ENCODE results near the gene FCER1G.

DNA sequence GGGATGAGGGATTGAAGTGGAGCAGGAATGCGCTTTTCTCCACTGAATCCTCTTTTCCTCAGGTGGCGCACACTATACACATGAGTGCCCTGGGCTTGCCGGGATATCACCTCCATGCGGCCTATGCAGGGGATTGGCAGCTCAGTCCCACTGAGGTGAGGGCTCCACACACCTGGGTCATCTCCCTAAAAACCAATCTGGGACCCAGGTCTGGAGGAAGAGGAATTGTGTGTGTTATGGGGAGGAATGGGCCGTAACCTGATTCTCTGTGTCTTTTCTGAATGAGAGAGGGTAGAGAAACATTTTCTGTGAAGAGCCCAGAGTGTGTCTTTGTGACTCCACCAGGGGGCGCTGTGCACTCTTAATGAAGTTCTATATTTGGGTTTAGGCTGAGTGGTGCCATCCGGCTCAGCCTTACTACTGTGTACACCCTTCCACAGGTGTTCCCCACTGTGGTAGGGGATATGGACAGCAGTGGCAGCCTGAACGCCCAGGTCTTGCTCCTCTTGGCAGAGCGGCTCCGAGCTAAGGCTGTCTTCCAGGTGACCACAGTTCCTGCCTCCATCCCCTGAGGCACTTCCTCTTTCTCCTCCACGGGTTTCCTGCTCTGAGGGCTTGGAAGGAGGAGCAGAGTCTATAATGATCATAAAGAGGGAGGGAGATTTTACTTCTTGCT, 12.2 kb downstream of the FCER1G start:
- TF ChIP-seq, protein P1, sequence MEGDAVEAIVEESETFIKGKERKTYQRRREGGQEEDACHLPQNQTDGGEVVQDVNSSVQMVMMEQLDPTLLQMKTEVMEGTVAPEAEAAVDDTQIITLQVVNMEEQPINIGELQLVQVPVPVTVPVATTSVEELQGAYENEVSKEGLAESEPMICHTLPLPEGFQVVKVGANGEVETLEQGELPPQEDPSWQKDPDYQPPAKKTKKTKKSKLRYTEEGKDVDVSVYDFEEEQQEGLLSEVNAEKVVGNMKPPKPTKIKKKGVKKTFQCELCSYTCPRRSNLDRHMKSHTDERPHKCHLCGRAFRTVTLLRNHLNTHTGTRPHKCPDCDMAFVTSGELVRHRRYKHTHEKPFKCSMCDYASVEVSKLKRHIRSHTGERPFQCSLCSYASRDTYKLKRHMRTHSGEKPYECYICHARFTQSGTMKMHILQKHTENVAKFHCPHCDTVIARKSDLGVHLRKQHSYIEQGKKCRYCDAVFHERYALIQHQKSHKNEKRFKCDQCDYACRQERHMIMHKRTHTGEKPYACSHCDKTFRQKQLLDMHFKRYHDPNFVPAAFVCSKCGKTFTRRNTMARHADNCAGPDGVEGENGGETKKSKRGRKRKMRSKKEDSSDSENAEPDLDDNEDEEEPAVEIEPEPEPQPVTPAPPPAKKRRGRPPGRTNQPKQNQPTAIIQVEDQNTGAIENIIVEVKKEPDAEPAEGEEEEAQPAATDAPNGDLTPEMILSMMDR (IDR thresholded peaks at IDR 0.05; ENCODE audit: poor library complexity, severe bottlenecking): peak; percentile 88
- TF ChIP-seq TAF1 (IDR thresholded peaks at IDR 0.05; ENCODE audit: low read depth): no peak
- TF ChIP-seq REST (IDR thresholded peaks at IDR 0.05; ENCODE audit: borderline replicate concordance): no peak
- TF ChIP-seq POLR2AphosphoS5 (IDR thresholded peaks at IDR 0.05): no peak
- no peak for TF ChIP-seq EP300 (conservative IDR thresholded peaks at IDR 0.05; ENCODE audit: poor library complexity, severe bottlenecking)
- no peak for TF ChIP-seq EZH2 (IDR thresholded peaks at IDR 0.05; ENCODE audit: borderline replicate concordance, insufficient read depth, low read length, poor library complexity, severe bottlenecking)
- TF ChIP-seq SMC3 (conservative IDR thresholded peaks at IDR 0.05; ENCODE audit: poor library complexity): peak; percentile 93
- TF ChIP-seq RAD21 (conservative IDR thresholded peaks at IDR 0.05): peak; percentile 78
